GM21423 (cell line): Measurements from ENCODE around the gene DCST2.
"Not testable (repeated sequence)": the region's sequence is repeated elsewhere in the genome, so short reads cannot be mapped to it uniquely, and the experiment has no call there.

Experiments used
- ATAC-seq: cut with Tn5 transposase; IDR thresholded peaks from one replicate; pipeline ENCODE4 v1.9.1; 2021; ENCODE audit warnings: mild to moderate bottlenecking, moderate library complexity; ENCODE audit not compliant: unreplicated experiment

The DCST2 gene

GRCh38 chr1:155000726-155001424 lies 32.7 kb downstream of the DCST2 start:
- ATAC-seq: peak; percentile 38

- ATAC-seq: no peak
Measured at GRCh38 chr1:155000411-155000725, 33.2 kb downstream of the DCST2 start.

GRCh38 chr1:154999571-155000410 lies 33.8 kb downstream of the DCST2 start:
- no peak for ATAC-seq

- no peak for ATAC-seq
Measured at GRCh38 chr1:154998818-154999570, 34.6 kb downstream of the DCST2 start.

GRCh38 chr1:154998201-154998780 lies 35.3 kb downstream of the DCST2 start:
- no peak for ATAC-seq

GRCh38 chr1:154996966-154997701 lies 36.4 kb downstream of the DCST2 start:
- no peak for ATAC-seq

GRCh38 chr1:154995301-154995983 lies 38.1 kb downstream of the DCST2 start:
- ATAC-seq: not testable (repeated sequence)

- no peak for ATAC-seq
Measured at GRCh38 chr1:154994591-154994990, 39.0 kb downstream of the DCST2 start.

- no peak for ATAC-seq
Measured at GRCh38 chr1:154994269-154994587, 39.4 kb downstream of the DCST2 start.

GRCh38 chr1:154993572-154994268 lies 39.9 kb downstream of the DCST2 start, which contains the start of gene LENEP:
TSS of gene LENEP (plus strand) at chr1:154993586. CDS start at chr1:154993608, 22 bp downstream.
- no peak for ATAC-seq

- no peak for ATAC-seq
Measured at GRCh38 chr1:154992721-154993571, 40.6 kb downstream of the DCST2 start.

GRCh38 chr1:154990276-154990675 lies 43.3 kb downstream of the DCST2 start:
- no peak for ATAC-seq

- no peak for ATAC-seq
Measured at GRCh38 chr1:154989195-154989860, 44.3 kb downstream of the DCST2 start.

- no peak for ATAC-seq
Measured at GRCh38 chr1:154988058-154988954, 45.3 kb downstream of the DCST2 start.

- no peak for ATAC-seq
Measured at GRCh38 chr1:154987326-154987725, 46.3 kb downstream of the DCST2 start.

- not testable (repeated sequence) for ATAC-seq
Measured at GRCh38 chr1:154986736-154987135, 46.8 kb downstream of the DCST2 start.
